IMR-90 (cell line): ENCODE data around the gene FUT9. TPM values are rescaled to one million over a fixed set of nuclear protein-coding genes. Genes with fewer than 3 reads are reported as not detected.

Source experiments
- ATAC-seq: fragments of 200-7000 bp; cut with Tn5 transposase; 2 replicates; pipeline ENCODE4 v1.9.1; 2020; ENCODE audit warnings: low read depth, mild to moderate bottlenecking, moderate library complexity
- BruUV-seq: library from RNA; stranded (reverse); fragments of 400-500 nt; replicated peaks from 2 replicates; lab custom pipeline; 2021; lab: Mats Ljungman, UMichigan
- CTCF ChIA-PET: fragments of 300-600 bp; formaldehyde crosslinking; extraction: SDS; loops from one replicate; lab custom pipeline; 2021; ENCODE audit warnings: antibody characterized with exemption; lab: Yijun Ruan, JAX
- POLR2A ChIA-PET: fragments of 300-600 bp; sonication (Branson Sonifier 250); formaldehyde crosslinking; loops from one replicate; lab custom pipeline; 2022; ENCODE audit warnings: antibody characterized with exemption; ENCODE audit not compliant: unreplicated experiment; lab: Charles Lee
- DNase-seq: peaks from one replicate; pipeline ENCODE4 v3.0.0; 2013
- H2AFZ ChIP-seq: replicated peaks from 2 replicates; pipeline ENCODE3; 2013; ENCODE audit warnings: low read length, mild to moderate bottlenecking; ENCODE audit not compliant: poor library complexity
- H2AK5ac ChIP-seq: 2 replicates; pipeline ENCODE4 v1.6.1; 2013; ENCODE audit warnings: low read depth, low read length, inconsistent platforms
- H2AK9ac ChIP-seq: replicated peaks from 2 replicates; pipeline ENCODE3; 2013; ENCODE audit warnings: mild to moderate bottlenecking, low read depth, low read length, moderate library complexity; ENCODE audit not compliant: poor library complexity
- H2BK120ac ChIP-seq: 2 replicates; pipeline ENCODE4 v1.6.1; 2013; ENCODE audit warnings: low read depth, low read length, inconsistent platforms
- H2BK15ac ChIP-seq: 3 replicates; pipeline ENCODE4 v1.6.1; 2013; ENCODE audit warnings: low read depth, low read length, inconsistent platforms
- H2BK20ac ChIP-seq: 2 replicates; pipeline ENCODE4 v1.6.1; 2013; ENCODE audit warnings: low read depth, mild to moderate bottlenecking, inconsistent platforms, low read length, moderate library complexity
- H2BK5ac ChIP-seq: 2 replicates; pipeline ENCODE4 v1.6.1; 2013; ENCODE audit warnings: mild to moderate bottlenecking, low read depth, low read length, inconsistent platforms; ENCODE audit not compliant: poor library complexity, severe bottlenecking
- H3K14ac ChIP-seq: replicated peaks from 2 replicates; pipeline ENCODE4 v1.6.1; 2013; ENCODE audit warnings: low read depth, low read length, inconsistent platforms
- H3K18ac ChIP-seq: 2 replicates; pipeline ENCODE4 v1.6.1; 2013; ENCODE audit warnings: low read depth, low read length, control low read depth
- H3K23ac ChIP-seq: 2 replicates; pipeline ENCODE4 v1.6.1; 2013; ENCODE audit warnings: low read depth, low read length, inconsistent platforms
- H3K27ac ChIP-seq: 2 replicates; pipeline ENCODE4 v1.5.1; 2013; ENCODE audit warnings: mild to moderate bottlenecking, control low read depth, low read length; ENCODE audit not compliant: insufficient read depth
- H3K27me3 ChIP-seq: 2 replicates; pipeline ENCODE4 v1.6.1; 2013; ENCODE audit warnings: low read length; ENCODE audit not compliant: control insufficient read depth, insufficient read depth
- H3K36me3 ChIP-seq: 2 replicates; pipeline ENCODE4 v1.6.1; 2013; ENCODE audit warnings: low read length, mixed read lengths; ENCODE audit not compliant: control insufficient read depth, insufficient read depth
- H3K4ac ChIP-seq: 2 replicates; pipeline ENCODE4 v1.6.1; 2013; ENCODE audit warnings: low read depth, low read length, inconsistent platforms
- H3K4me1 ChIP-seq: 2 replicates; pipeline ENCODE4 v1.6.1; 2013; ENCODE audit warnings: low read length, mixed read lengths; ENCODE audit not compliant: control insufficient read depth, insufficient read depth
- H3K4me2 ChIP-seq: 2 replicates; pipeline ENCODE4 v1.6.1; 2013; ENCODE audit warnings: low read depth, mild to moderate bottlenecking, control low read depth, low read length, moderate library complexity
- H3K4me3 ChIP-seq: 2 replicates; pipeline ENCODE4 v1.5.1; 2013; ENCODE audit warnings: low read depth, mild to moderate bottlenecking, control low read depth, low read length, moderate library complexity; ENCODE audit not compliant: insufficient read depth
- H3K56ac ChIP-seq: 2 replicates; pipeline ENCODE4 v1.6.1; 2013; ENCODE audit warnings: low read length, inconsistent platforms; ENCODE audit not compliant: insufficient read depth; ENCODE audit errors: extremely low read depth
- H3K79me1 ChIP-seq, 2 experiments: 2 replicates each; pipeline ENCODE4 v1.6.1; 2013; ENCODE audit warnings: low read length in 2 of 2, inconsistent platforms in 1 of 2, low read depth in 1 of 2
- H3K9ac ChIP-seq: 2 replicates; pipeline ENCODE4 v1.6.1; 2013; ENCODE audit warnings: low read depth, low read length, control low read depth
- H3K9me1 ChIP-seq: 2 replicates; pipeline ENCODE4 v1.6.1; 2013; ENCODE audit warnings: low read length, inconsistent platforms; ENCODE audit not compliant: insufficient read depth
- H3K9me3 ChIP-seq: 2 replicates; pipeline ENCODE4 v1.6.1; 2013; ENCODE audit warnings: low read length; ENCODE audit not compliant: control insufficient read depth, insufficient read depth
- H4K20me1 ChIP-seq: 2 replicates; pipeline ENCODE4 v1.6.1; 2013; ENCODE audit warnings: low read length, inconsistent platforms; ENCODE audit not compliant: insufficient read depth
- H4K5ac ChIP-seq: 2 replicates; pipeline ENCODE4 v1.6.1; 2013; ENCODE audit warnings: mild to moderate bottlenecking, low read depth, low read length, control low read depth
- H4K8ac ChIP-seq, 2 experiments: 2 replicates each; pipeline ENCODE4 v1.6.1; 2013; ENCODE audit warnings: low read depth in 2 of 2, low read length in 2 of 2, control low read depth in 1 of 2, inconsistent platforms in 1 of 2
- H4K91ac ChIP-seq: 2 replicates; pipeline ENCODE4 v1.6.1; 2013; ENCODE audit warnings: low read depth, low read length, inconsistent platforms; ENCODE audit not compliant: insufficient read depth
- BHLHE40 ChIP-seq: fragments of 150-350 bp; IDR thresholded peaks from 2 replicates; pipeline ENCODE4 v1.6.1; 2016; ENCODE audit warnings: mild to moderate bottlenecking, low read depth, low read length
- CEBPB ChIP-seq: IDR thresholded peaks from 2 replicates; pipeline ENCODE4 v1.6.1; 2012; ENCODE audit warnings: low read depth, low read length, improper control_type of control experiment
- CHD1 ChIP-seq: IDR thresholded peaks from 2 replicates; pipeline ENCODE4 v1.6.1; 2012; ENCODE audit warnings: low read depth, low read length, improper control_type of control experiment
- CTCF ChIP-seq: conservative IDR thresholded peaks from 2 replicates; pipeline ENCODE4 v1.5.1; 2012; ENCODE audit warnings: mild to moderate bottlenecking, low read depth, low read length, improper control_type of control experiment
- FOS ChIP-seq: fragments of 150-350 bp; IDR thresholded peaks from 2 replicates; pipeline ENCODE4 v1.6.1; 2016; ENCODE audit warnings: low read depth, low read length
- MAFK ChIP-seq: IDR thresholded peaks from 2 replicates; pipeline ENCODE4 v1.6.1; 2012; ENCODE audit warnings: low read depth, low read length, improper control_type of control experiment
- MAZ ChIP-seq: IDR thresholded peaks from 2 replicates; pipeline ENCODE4 v1.6.1; 2012; ENCODE audit warnings: low read depth, mild to moderate bottlenecking, low read length, improper control_type of control experiment, moderate library complexity, borderline replicate concordance
- MXI1 ChIP-seq: IDR thresholded peaks from 2 replicates; pipeline ENCODE4 v1.6.1; 2012; ENCODE audit warnings: low read depth, mild to moderate bottlenecking, low read length, moderate library complexity, borderline replicate concordance
- NFE2L2 ChIP-seq: fragments of 150-350 bp; IDR thresholded peaks from 2 replicates; pipeline ENCODE4 v1.6.1; 2016; ENCODE audit warnings: low read depth, mild to moderate bottlenecking, low read length
- POLR2A ChIP-seq: IDR thresholded peaks from 2 replicates; pipeline ENCODE4 v1.6.1; 2012; ENCODE audit warnings: mild to moderate bottlenecking, low read depth, low read length
- RAD21 ChIP-seq: IDR thresholded peaks from 2 replicates; pipeline ENCODE4 v1.6.1; 2012; ENCODE audit warnings: low read length, improper control_type of control experiment
- RCOR1 ChIP-seq: IDR thresholded peaks from 2 replicates; pipeline ENCODE4 v1.6.1; 2012; ENCODE audit warnings: mild to moderate bottlenecking, low read length, improper control_type of control experiment; ENCODE audit not compliant: insufficient replicate concordance
- RFX5 ChIP-seq: IDR thresholded peaks from 2 replicates; pipeline ENCODE4 v1.8.0; 2012; ENCODE audit warnings: low read depth, mild to moderate bottlenecking, low read length, moderate library complexity
- SMC3 ChIP-seq: fragments of 150-350 bp; IDR thresholded peaks from 2 replicates; pipeline ENCODE4 v1.6.1; 2016; ENCODE audit warnings: low read depth, mild to moderate bottlenecking, antibody characterized with exemption, low read length, moderate library complexity
- USF2 ChIP-seq: fragments of 150-350 bp; IDR thresholded peaks from 2 replicates; pipeline ENCODE4 v1.6.1; 2017; ENCODE audit warnings: mild to moderate bottlenecking, antibody characterized with exemption, low read length, low read depth
- WGBS, 2 experiments: methylation state at CpG; one replicate each; pipeline versions ENCODE4 v1.1.5 to v1.1.7; 2013; ENCODE audit warnings: missing lambda C conversion rate in 2 of 2; ENCODE audit not compliant: insufficient read length in 1 of 2; ENCODE audit errors: extremely low coverage in 2 of 2; 5-methylcytosine and 5-hydroxymethylcytosine counted together
- dilution Hi-C: fragments of 300-500 bp; cut with HindIII; formaldehyde crosslinking; loops from one replicate; pipeline ENCODE4 v1.14.3; 2018; ENCODE audit warnings: low sequenced_read_pairs; ENCODE audit not compliant: unreplicated experiment
- in situ Hi-C: fragments of 300-500 bp; cut with MboI; formaldehyde crosslinking; loops from 3 replicates; pipeline ENCODE4 v1.14.3; 2019; ENCODE audit warnings: low sequenced_read_pairs, inconsistent platforms, mixed read lengths
- intact Hi-C: fragments of 100-400 bp; cut with micrococcal nuclease; formaldehyde crosslinking; loops from 2 replicates; pipeline ENCODE4 v1.10.0; 2022
- polyA plus RNA-seq, 3 experiments: library from polyadenylated mRNA; depleted of rRNA; stranded (reverse); fragments of >200 nt; gene quantifications; 2 replicates each; pipeline ENCODE4 v1.2.3, GENCODE V29; 2012; ENCODE audit warnings: low replicate concordance in 1 of 3
- total RNA-seq: library from RNA; depleted of rRNA; stranded (reverse); fragments of >200 nt; gene quantifications from 2 replicates; pipeline ENCODE4 v1.2.3, GENCODE V29; 2012
- TF ChIP-seq, protein P1 (sequence below): fragments of 150-350 bp; IDR thresholded peaks from 2 replicates; pipeline ENCODE4 v1.6.1; 2016; ENCODE audit warnings: low read depth, mild to moderate bottlenecking, low read length, moderate library complexity, borderline replicate concordance

Gene FUT9
- total and polyA plus RNA-seq, 2 of the 4 experiments (the other 2 are of a cell fraction) = under 0.01 TPM; not detected in 1

GRCh38 chr6:96236471-96236870, 220.7 kb downstream of the FUT9 start:
- Histone ChIP-seq H2AK9ac (no peak overlapping the region), H3K23ac (no peak overlapping the region), H4K8ac (no peak overlapping the region), H3K4ac (no peak overlapping the region), H3K9me3 (peaks cover 10% of the 10 kb centered on the region), H2AFZ (no peak overlapping the region), H4K20me1 (no peaks in the 10 kb centered on the region), H2BK5ac (no peak overlapping the region), H3K36me3 (no peaks in the 10 kb centered on the region), H3K4me3 (no peak overlapping the region), H4K91ac (no peak overlapping the region), H4K5ac (no peak overlapping the region), H3K56ac (no peak overlapping the region), H3K9me1 (no peaks in the 10 kb centered on the region), H2BK20ac (no peak overlapping the region), H3K4me2 (no peak overlapping the region), H3K27me3 (no peaks in the 10 kb centered on the region), H3K4me1 (no peaks in the 10 kb centered on the region), H3K9ac (no peak overlapping the region), H3K14ac (no peak overlapping the region), H3K18ac (no peak overlapping the region), H3K27ac (no peak overlapping the region), H3K79me1 (no peaks in the 10 kb centered on the region), H2AK5ac (no peak overlapping the region), H2BK15ac (no peak overlapping the region), H2BK120ac (no peak overlapping the region)
- BruUV-seq = no TSS peak
- dilution Hi-C loops = no loop called here
- CTCF ChIA-PET = no interaction called here
- POLR2A ChIA-PET = no interaction called here
- DNase-seq (no peak), ATAC-seq (no peak)
- intact Hi-C loops = no loop called here
- WGBS, 2 experiments = no CpG with 5 or more reads among the region's 3 CpGs
- in situ Hi-C loops = no loop called here
- no peak for TF ChIP-seq POLR2A
- TF ChIP-seq, protein P1, sequence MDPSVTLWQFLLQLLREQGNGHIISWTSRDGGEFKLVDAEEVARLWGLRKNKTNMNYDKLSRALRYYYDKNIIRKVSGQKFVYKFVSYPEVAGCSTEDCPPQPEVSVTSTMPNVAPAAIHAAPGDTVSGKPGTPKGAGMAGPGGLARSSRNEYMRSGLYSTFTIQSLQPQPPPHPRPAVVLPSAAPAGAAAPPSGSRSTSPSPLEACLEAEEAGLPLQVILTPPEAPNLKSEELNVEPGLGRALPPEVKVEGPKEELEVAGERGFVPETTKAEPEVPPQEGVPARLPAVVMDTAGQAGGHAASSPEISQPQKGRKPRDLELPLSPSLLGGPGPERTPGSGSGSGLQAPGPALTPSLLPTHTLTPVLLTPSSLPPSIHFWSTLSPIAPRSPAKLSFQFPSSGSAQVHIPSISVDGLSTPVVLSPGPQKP = no peak
- no peak for TF ChIP-seq RCOR1
- TF ChIP-seq MAZ = no peak
- no peak for TF ChIP-seq RAD21
- TF ChIP-seq CTCF = no peak
- no peak for TF ChIP-seq CEBPB
- no peak for TF ChIP-seq SMC3
- no peak for TF ChIP-seq BHLHE40
- TF ChIP-seq CHD1 = no peak
- no peak for TF ChIP-seq RFX5
- TF ChIP-seq MXI1 = no peak
- no peak for TF ChIP-seq FOS
- no peak for TF ChIP-seq NFE2L2
- no peak for TF ChIP-seq USF2
- no peak for TF ChIP-seq MAFK
